Hindlimb muscle (tissue), 1 donor: Measurements from ENCODE around the gene CYTH4. TPM values are rescaled to one million over a fixed set of nuclear protein-coding genes. Genes with fewer than 3 reads are reported as not detected.
"Not testable (repeated sequence)": the region's sequence is repeated elsewhere in the genome, so short reads cannot be mapped to it uniquely, and the experiment has no call there.

ENCODE experiments used
- DNase-seq: peaks from one replicate; pipeline ENCODE4 v3.0.0-alpha.2; 2013
- polyA plus RNA-seq: library from polyadenylated mRNA; unstranded; fragments of 120-200 nt; gene quantifications from one replicate; pipeline ENCODE4 v1.2.1, GENCODE V29; 2013; ENCODE audit not compliant: insufficient read length

The CYTH4 gene, protein sequence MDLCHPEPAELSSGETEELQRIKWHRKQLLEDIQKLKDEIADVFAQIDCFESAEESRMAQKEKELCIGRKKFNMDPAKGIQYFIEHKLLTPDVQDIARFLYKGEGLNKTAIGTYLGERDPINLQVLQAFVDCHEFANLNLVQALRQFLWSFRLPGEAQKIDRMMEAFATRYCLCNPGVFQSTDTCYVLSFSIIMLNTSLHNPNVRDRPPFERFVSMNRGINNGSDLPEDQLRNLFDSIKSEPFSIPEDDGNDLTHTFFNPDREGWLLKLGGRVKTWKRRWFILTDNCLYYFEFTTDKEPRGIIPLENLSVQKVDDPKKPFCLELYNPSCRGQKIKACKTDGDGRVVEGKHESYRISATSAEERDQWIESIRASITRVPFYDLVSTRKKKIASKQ
- polyA plus RNA-seq = 10.0 TPM

DNA sequence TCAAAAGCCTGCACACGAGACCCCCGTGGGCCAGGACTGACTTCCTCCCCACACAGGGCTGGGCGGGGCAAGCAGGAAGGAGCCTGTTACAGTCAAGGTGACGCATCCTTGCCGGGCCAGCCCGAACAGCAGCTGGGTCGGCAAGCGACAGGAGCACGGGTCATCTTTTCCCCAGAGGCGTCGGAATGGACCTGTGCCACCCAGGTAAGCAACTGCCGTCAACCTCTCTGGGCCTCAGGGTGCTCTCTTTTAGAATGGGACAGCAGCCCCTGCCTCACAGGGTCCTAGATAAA, at the start of gene CYTH4:
CYTH4 (plus strand) TSS at position 124 of the 293 bp plus-strand sequence; CDS start at position 186, 62 bp downstream.
- no peak for DNase-seq

DNA sequence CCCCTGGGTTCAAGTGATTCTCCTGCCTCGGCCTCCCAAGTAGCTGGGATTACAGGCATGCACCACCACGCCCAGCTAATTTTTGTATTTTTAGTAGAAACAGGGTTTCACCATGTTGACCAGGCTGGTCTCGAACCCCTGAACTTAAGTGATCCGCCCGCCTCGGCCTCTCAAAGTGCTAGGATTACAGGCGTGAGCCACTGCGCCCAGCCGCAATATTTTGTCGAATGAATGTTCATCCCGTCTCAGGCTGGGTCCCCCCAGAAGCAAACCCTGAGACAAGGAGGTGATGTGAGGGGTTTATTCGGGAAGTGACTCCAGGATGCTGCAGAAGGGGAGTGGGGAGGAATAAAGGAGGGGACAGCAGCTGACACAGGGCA, 48.9 kb upstream of the CYTH4 start:
- not testable (repeated sequence) for DNase-seq

DNA sequence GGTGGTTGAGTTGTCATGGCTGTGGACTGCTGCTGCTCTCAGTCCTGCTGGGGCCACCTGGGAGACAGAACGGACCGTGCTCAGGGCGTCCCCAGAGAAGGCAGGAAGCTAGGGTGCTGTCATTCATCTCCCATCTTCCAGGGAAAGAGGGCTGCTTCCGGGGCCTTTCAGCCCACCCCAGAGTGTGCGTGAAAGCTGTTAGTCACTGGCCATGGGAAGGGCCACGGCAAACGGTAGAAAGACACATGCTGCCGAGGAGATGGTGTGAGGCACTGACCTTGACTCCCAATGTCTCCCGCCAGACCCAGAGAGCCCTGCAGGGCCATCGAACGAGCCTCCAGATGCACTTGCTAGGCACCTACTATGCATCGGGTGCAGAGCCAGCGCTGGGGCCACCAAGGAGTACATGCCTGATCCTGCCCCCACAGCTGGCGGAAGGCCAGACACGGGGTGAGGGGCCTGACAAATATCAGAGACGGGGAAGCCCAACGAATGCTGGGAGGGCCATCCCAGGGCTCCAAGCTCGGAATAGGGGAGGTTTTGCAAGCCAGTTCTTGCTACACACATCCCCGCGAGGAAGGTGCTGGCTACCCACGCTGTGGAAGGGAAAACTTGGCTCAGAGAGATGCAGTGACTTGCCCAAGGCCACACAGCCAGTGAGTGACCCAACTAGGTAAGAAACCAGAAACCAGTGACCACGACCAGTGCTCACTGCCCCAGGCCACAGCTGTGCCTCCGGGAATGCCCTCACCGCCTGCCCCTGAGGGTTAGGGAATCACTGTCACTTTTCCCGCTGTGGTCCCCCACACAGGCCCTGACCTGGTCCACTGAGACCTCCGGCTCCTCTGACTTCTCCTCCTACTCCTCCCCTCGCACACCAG, 48.3 kb upstream of the CYTH4 start:
- DNase-seq = no peak

- DNase-seq = no peak
These were observed 47.3 kb upstream of the CYTH4 start for GRCh38 chr22:37234736-37235711.

- DNase-seq = no peak
These were observed 46.3 kb upstream of the CYTH4 start for GRCh38 chr22:37235897-37236607.

- no peak for DNase-seq
These were observed 44.7 kb upstream of the CYTH4 start for GRCh38 chr22:37237371-37238268.

- no peak for DNase-seq
These were observed 42.7 kb upstream of the CYTH4 start for GRCh38 chr22:37239336-37240239.

- DNase-seq = no peak
These were observed 41.9 kb upstream of the CYTH4 start for GRCh38 chr22:37240240-37240940.

DNA sequence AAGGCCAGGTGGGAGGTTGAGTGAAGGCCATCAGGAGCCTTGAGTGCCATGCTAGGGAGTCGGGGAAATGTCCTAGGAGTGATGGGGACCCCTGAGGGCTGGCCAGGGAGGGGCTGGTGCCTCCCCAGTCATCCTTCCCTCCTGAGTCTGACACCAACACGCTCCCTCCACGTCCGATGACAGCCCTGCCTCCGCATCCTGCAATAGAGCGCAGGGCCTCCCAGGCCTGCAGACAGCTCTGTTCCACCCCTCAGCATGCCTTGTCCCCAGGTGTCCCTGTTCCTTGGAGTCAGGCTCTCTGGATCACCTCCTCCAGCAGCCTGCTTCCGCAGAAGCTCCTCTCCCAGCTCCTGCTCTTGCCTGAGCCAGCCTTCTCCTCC, 41.4 kb upstream of the CYTH4 start:
- no peak for DNase-seq

- no peak for DNase-seq
These were observed 40.8 kb upstream of the CYTH4 start for GRCh38 chr22:37241351-37242142.

DNA sequence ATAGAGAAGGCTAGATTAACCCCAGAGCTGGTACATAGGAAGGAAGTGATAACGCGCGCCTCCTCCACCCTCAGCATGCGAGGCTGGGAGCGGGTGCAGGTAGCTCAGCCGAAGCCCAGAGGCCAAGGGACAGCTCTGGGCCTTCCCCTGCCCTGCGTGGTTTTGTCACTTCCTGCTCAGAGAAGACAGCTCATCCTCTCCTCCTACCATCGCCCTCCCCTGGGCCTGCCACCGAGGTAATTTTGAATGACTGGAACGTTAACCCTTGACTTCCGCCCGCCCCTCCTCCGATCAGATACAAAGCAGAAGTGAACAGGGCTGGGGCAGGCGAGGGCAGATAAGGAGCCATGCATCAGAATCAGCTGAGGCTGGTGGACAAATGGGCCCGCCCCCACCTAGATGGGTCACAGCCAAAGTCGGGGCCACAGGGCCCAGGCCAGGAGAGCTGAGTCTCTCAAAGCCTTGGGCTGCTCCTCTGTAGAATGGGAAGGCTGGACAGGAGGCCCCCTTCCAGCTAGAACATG, 39.9 kb upstream of the CYTH4 start:
- DNase-seq = no peak

DNA sequence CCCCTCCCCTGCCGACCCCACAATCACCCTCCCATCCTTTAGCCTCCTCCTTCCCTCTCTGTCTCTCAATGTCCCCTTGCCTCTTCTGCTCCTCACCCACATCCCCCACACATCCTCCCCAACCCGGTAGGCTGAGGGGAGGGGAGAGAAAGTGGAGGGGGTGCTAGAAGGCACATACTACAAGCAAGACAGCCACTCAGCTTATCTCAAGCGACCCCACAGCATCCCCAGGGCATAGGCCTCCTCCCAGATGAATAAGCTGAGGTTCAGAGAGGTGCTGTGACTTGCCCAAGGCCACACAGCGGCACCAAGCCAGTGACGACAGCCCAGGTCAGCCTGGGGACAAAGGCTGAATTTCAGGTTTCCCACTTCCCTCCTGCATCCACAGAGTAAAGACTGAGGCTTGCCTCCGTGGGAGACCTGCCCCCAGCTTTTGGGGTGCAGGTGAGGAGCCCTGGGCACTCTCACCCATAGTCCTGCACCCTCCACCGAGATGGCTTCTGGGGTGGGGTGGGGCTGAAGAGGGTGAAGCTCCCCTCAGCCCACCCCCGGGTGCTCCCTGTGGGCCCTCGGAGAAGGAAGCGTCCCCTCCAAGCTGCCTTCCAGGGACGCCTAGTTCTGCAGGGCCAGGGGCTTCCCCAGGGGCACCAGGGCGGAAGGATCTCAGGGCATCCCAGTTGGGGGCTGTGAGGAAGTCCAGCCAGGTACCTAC, 38.8 kb upstream of the CYTH4 start:
- no peak for DNase-seq

DNA sequence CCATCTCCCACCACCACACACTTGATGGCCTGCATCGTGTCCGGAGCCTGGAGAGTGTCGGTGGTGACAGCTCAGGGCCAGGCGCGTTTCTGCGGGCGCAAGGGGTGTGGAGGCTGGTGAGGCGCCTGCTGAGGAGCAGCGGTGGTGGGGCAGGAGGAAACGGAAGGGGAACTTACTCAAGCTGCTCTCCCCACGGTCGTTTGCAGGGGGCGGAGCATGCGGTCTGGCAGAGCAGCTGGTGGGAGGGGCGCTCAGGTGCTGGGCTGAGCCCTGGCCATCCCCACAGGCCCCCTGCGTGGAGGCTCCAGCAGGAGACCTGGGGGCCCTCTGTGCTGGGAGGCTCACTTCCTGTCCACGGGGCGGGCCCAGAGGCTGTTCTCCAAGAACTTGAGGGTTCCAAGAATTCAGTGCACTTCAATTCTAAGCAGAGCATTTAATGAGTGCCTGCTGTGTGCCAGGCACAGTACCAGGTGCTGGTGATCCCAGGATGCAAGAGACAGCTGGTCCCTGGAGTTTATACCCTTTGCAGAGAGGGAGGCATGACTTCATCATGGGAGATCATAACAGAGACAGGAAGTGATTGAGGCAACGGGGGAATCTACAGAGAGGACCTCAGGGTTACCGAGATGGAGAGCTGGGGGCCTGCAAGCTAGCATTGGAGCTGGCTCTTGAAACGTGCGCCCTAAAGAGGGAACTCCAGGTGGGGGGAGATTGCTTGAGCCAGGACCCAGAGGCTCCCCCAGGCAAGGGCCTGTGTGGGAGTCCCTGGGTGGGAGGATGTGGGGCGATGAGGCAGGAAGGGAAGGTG, 38.0 kb upstream of the CYTH4 start, which contains the start of gene RAC2:
RAC2 (minus strand) TSS at position 156 of the 808 bp plus-strand sequence; CDS start at position 35, 121 bp downstream.
- DNase-seq = peak; percentile 54

DNA sequence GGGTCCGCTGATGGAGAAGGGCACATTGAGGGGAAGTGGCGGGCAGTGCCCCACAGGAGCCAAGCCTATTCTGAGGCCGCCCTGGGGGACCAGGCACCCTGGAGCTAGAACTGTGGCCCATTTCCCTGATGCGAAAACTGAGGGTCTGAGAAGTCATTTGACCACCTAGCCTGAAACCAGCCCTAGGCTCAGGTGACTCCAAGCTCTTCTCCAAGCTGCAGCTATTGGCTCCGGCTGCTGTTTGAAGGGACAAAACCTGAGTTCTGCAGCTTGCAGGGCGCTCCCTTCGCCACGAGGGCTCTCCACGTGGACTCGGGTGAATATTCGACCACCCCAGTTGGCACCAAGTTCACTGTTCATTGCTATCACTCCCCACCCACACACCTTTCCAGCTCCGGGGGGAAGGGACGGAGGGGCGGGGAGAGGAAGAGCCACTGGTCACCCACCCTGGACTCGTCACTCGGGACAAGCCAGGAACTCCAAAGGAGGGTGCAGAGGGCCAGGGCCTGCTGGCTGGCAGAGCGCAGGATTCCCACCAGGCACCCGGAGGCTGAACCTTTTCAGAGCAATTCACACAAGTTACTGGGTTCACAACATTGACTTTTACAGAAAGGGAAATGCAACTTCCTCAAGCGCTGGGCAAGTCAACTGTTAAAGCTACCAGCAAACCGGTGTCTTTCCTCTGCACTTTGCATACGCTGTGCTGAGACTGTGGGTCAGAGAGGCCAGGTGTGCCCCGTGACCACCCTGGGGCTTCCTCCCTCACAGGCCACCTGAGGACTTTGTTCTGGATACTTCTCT, 37.2 kb upstream of the CYTH4 start:
- no peak for DNase-seq

DNA sequence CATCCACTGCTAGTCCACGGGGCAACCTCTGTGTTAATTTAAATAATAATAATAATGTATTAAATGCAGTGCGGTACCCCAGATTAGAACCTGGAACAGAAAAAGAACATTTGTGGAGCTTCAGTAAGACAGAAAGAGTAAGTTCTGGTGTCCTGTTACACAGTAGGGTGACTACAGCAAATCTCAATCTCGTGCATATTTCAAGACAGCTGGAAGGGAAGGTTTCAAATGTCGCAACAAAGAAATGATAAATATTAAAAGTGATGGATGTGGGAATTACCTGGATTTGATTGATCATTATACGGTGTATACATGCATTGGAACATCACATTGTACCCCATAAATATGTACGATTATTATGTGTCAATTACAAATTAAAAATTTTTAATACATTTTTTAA, 36.6 kb upstream of the CYTH4 start:
- DNase-seq = no peak
